GM19452 (cell line): Measurements from ENCODE around the gene ABCA4.

Experiments used
- ATAC-seq: cut with Tn5 transposase; IDR thresholded peaks from one replicate; pipeline ENCODE4 v1.9.1; 2021; ENCODE audit not compliant: unreplicated experiment

The ABCA4 gene

DNA sequence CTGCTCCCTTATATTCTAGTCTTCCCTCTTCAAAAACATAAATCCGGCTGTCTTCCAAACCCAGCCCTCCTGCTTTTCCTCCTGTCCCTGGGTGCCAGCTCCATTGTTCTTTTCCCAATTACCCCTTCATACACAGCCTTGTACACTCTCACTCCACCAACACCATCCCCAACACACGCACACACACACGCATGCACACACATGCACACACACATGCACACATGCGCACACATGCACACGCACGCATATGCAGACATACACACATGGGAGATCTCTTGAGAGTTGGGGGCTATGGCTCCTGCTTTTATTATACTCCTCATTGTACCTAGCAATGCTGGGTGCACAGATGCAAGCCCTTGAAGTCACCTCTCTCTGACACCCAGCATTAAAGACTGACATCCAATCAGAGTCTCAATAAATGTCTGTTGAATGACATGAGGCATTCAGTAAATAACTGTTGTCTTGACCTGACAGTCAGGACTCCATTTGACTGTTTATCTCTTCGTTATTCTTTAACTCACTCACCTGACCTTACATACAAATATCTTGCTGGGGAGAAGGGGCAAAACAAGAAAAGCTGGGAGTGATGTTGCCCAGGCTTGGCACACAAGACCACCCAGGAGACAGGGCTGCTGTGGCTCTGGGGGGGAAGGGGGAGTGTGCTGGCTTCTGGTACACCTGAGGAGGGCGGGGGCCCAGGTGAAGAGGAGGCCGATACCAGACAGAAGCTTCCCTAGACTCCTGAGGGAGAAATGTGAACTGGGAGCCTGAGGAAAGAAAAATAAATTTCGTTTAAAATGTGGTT is 16.0 kb downstream of the ABCA4 start:
- no peak for ATAC-seq

GRCh38 chr1:94104127-94104684 is 16.7 kb downstream of the ABCA4 start:
- no peak for ATAC-seq

DNA sequence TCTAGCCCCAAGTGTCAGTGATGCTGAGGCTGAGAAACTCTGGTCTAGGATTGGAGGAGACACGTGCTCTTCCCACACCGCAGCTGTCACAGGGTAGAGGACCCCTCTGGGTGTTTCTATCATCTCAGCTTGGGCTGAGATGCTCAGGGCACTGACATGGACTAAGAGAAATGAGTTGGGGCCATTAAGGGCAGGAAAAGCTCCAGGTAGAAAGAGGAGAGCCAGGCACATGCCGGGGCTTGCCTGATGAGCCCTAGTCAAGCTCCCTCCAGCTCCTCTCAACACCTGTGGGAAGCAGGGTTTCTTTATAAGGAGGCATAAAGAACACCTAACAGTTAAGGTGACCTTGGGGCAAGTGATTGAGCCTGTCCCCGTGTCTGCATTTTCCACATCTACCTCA is 17.3 kb downstream of the ABCA4 start:
- no peak for ATAC-seq

- ATAC-seq: no peak
Observed at GRCh38 chr1:94101613-94102525, 19.1 kb downstream of the ABCA4 start.

GRCh38 chr1:94100785-94101612 is 19.9 kb downstream of the ABCA4 start:
- ATAC-seq: no peak

- no peak for ATAC-seq
Observed at GRCh38 chr1:94100129-94100784, 20.7 kb downstream of the ABCA4 start.

DNA sequence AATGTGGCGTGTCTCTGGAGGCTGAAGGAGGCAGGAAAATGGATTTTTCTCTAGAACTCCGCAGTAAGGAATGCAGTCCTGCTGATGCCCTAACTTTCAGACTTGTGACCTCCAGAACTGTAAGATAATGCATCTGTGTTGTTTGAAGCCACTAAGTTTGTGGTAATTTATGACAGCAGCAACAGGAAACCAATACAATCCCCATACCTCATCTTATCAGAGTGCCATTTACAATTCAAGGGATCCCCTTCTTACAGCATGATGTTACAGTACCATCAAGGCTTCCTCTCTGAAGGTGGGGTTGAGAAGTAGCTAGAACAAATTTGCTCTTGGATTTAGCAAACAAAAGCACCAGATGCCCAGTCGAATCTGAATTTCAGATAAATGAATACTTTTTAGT is 21.6 kb downstream of the ABCA4 start:
- ATAC-seq: no peak

- ATAC-seq: no peak
Observed at GRCh38 chr1:94098585-94099111, 22.3 kb downstream of the ABCA4 start.

GRCh38 chr1:94096797-94097549 is 24.0 kb downstream of the ABCA4 start:
- ATAC-seq: no peak

DNA sequence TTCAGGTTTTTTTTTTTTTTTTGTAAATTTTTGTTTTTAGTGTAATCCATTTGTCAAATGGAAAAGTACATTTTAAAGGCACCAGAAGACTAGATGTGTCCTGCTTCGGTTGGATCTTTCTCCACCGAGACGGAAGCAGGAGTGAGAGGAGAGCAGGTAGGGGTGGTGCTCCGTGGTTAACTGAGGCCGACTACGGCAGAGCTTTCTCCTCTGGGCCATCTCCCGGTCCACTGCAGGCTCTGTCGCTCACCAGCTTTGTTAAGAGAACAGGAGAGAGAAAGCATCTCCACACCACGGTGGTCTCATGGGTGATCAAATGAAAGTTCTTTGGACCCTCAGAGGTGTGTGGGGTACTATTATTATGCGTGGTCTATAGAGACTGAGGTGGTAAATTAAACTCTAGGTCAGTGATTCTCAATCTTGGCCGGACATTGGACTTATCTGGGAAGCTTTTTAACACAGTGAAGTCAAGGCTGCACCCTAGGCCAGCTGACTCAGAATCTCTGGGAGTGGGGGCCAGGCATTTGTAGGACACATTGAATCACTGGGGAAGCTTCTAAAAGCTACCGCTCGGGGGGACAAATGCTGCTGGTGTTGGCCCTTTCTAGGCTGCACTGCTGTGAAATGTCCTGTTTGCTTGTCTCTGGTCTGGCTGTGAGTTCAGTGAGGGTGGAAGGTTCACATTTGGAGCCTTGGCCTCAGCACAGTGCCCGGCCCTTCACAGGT is 25.0 kb downstream of the ABCA4 start:
- ATAC-seq: no peak

GRCh38 chr1:94095112-94095637 is 25.8 kb downstream of the ABCA4 start:
- ATAC-seq: no peak

- ATAC-seq: no peak
Observed at GRCh38 chr1:94094469-94095111, 26.4 kb downstream of the ABCA4 start.

DNA sequence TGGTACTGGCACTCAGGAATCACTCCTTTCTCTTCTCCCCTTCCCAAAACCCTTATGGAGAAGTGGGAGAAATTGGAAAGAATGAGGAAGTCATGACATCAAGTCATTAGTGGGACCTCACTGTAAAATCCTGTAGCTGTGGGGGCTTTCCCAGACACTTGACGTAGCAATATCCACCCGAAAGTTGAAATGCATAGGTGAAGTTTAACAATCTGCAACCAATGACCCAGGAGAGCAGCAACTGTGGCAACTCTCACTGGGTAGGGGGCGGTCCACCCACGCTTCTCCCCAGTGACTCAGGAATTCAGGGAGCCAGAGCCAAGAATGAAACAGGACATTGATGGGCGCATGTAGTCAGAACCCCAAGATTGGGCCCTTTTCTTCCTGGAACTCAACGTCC is 27.0 kb downstream of the ABCA4 start:
- no peak for ATAC-seq

- ATAC-seq: no peak
Observed at GRCh38 chr1:94093396-94093795, 27.6 kb downstream of the ABCA4 start.

GRCh38 chr1:94092210-94092613 is 28.7 kb downstream of the ABCA4 start:
- no peak for ATAC-seq

GRCh38 chr1:94090761-94091160 is 30.2 kb downstream of the ABCA4 start:
- ATAC-seq: no peak

- ATAC-seq: no peak
Observed at GRCh38 chr1:94087193-94087592, 33.8 kb downstream of the ABCA4 start.

GRCh38 chr1:94084547-94084946 is 36.4 kb downstream of the ABCA4 start:
- ATAC-seq: no peak
